ENCODE data around the gene TYMS. TPM values are rescaled to one million over a fixed set of nuclear protein-coding genes. Genes with fewer than 3 reads are reported as not detected.

TYMS gene
- total and polyA plus RNA-seq, 2 donors (not counting 3 experiments of a cell fraction or from before 2014, with no cell fraction given): 136 to 200 TPM

- dilution Hi-C loops (cut with MboI; ENCODE audit: extremely low pct_ligation_motif_present, low sequenced_read_pairs) (no loop called here), intact Hi-C loops (cut with micrococcal nuclease) (no loop called here)
- H4K20me1 ChIP-seq (replicated peaks; ENCODE audit: control insufficient read depth, extremely low read depth, insufficient read depth, low read length): no peaks in the 10 kb centered on the region
- peaks cover 0 to 8% of the 10 kb centered on the region in 2 experiments for H3K36me3 ChIP-seq (ENCODE audit: control insufficient read depth in 2 of 2, extremely low read depth in 1 of 2, insufficient read depth in 2 of 2, low read length in 2 of 2)
- BruUV-seq (replicated peaks): no TSS peak
- no peaks in the 10 kb centered on the region for H3K27me3 ChIP-seq (ENCODE audit: control insufficient read depth in 2 of 2, insufficient read depth in 2 of 2, low read length in 2 of 2)
- DNase-seq (ENCODE audit: low read depth, low spot score) (no peak), FAIRE-seq (no peak)
- ChIA-PET CTCF (interaction anchor here (0.7 to 1.3 kb wide), 2 partner anchors 19 to 137 kb away, joined by 3 read pairs; partner anchors contain the start of gene ENOSF1), POLR2A (no interaction called here)
- no peak overlapping the region for H2AFZ ChIP-seq (ENCODE audit: low read depth, low read length)
- H3K79me2 ChIP-seq (ENCODE audit: control insufficient read depth, insufficient read depth, low read length): peaks cover 9% of the 10 kb centered on the region
- H3K4me2 ChIP-seq (ENCODE audit: insufficient read depth, low read length): no peak overlapping the region
- no peaks in the 10 kb centered on the region for H3K4me1 ChIP-seq (ENCODE audit: control insufficient read depth, extremely low read depth, insufficient read depth, low read length)
- H3K27ac ChIP-seq (ENCODE audit: insufficient read depth, low read depth, low read length): no peak overlapping the region
- H3K9ac ChIP-seq (replicated peaks; ENCODE audit: extremely low read depth, insufficient read depth, low read length): no peak overlapping the region
- no peak overlapping the region for H3K4me3 ChIP-seq (replicated peaks in 1 of 3; ENCODE audit: insufficient read depth in 1 of 3, low read depth in 1 of 3, low read length in 3 of 3)
- no peaks in the 10 kb centered on the region for H3K9me1 ChIP-seq (replicated peaks; ENCODE audit: control insufficient read depth, extremely low read depth, insufficient read depth, low read length)
- TF ChIP-seq EZH2 (IDR thresholded peaks at IDR 0.05; ENCODE audit: borderline replicate concordance, low read depth, low read length, severe bottlenecking): no peak
- no peaks in the 10 kb centered on the region for H3K9me3 ChIP-seq (replicated peaks; ENCODE audit: control insufficient read depth, insufficient read depth, low read length)
Observed at GRCh38 chr18:693466-694187, 36.2 kb downstream of the TYMS start.

- Histone ChIP-seq H3K4me3 (replicated peaks in 1 of 3; ENCODE audit: insufficient read depth in 1 of 3, low read depth in 1 of 3, low read length in 3 of 3) (no peak overlapping the region), H3K79me2 (ENCODE audit: control insufficient read depth, insufficient read depth, low read length) (peaks cover 18% of the 10 kb centered on the region), H3K36me3 (ENCODE audit: control insufficient read depth in 2 of 2, extremely low read depth in 1 of 2, insufficient read depth in 2 of 2, low read length in 2 of 2) (peaks cover 0 to 8% of the 10 kb centered on the region in 2 experiments), H3K9me3 (replicated peaks; ENCODE audit: control insufficient read depth, insufficient read depth, low read length) (no peaks in the 10 kb centered on the region), H2AFZ (ENCODE audit: low read depth, low read length) (no peak overlapping the region), H3K9ac (replicated peaks; ENCODE audit: extremely low read depth, insufficient read depth, low read length) (no peak overlapping the region), H3K27me3 (ENCODE audit: control insufficient read depth in 2 of 2, insufficient read depth in 2 of 2, low read length in 2 of 2) (no peaks in the 10 kb centered on the region), H3K4me2 (ENCODE audit: insufficient read depth, low read length) (no peak overlapping the region), H4K20me1 (replicated peaks; ENCODE audit: control insufficient read depth, extremely low read depth, insufficient read depth, low read length) (no peaks in the 10 kb centered on the region), H3K9me1 (replicated peaks; ENCODE audit: control insufficient read depth, extremely low read depth, insufficient read depth, low read length) (no peaks in the 10 kb centered on the region), H3K4me1 (ENCODE audit: control insufficient read depth, extremely low read depth, insufficient read depth, low read length) (no peaks in the 10 kb centered on the region), H3K27ac (ENCODE audit: insufficient read depth, low read depth, low read length) (no peak overlapping the region)
- no peak for DNase-seq (ENCODE audit: low read depth, low spot score)
- intact Hi-C loops (cut with micrococcal nuclease): no loop called here
- CTCF ChIA-PET: interaction anchor here (0.9 to 1.0 kb wide), 2 partner anchors 10 to 15 kb away, joined by 3 to 4 read pairs; partner anchors contain the start of gene ENOSF1
- no peak for TF ChIP-seq CTCF (IDR thresholded peaks at IDR 0.05; ENCODE audit: extremely low read depth in 1 of 2, insufficient read depth in 1 of 2, low read depth in 1 of 2, low read length in 2 of 2)
- no peak for TF ChIP-seq FOS (IDR thresholded peaks at IDR 0.05; ENCODE audit: borderline replicate concordance, insufficient read depth, low read length)
- TF ChIP-seq POLR2AphosphoS5 (IDR thresholded peaks at IDR 0.05; ENCODE audit: insufficient read depth, low read depth, low read length): no peak
- no peak for TF ChIP-seq MAX (IDR thresholded peaks at IDR 0.05; ENCODE audit: insufficient read depth, insufficient read length)
- TF ChIP-seq GATA2 (IDR thresholded peaks at IDR 0.05; ENCODE audit: insufficient read depth, insufficient read length, low read depth, low read length): no peak
- no peak for TF ChIP-seq EZH2 (IDR thresholded peaks at IDR 0.05; ENCODE audit: borderline replicate concordance, low read depth, low read length, severe bottlenecking)
- TF ChIP-seq MYC (IDR thresholded peaks at IDR 0.05; ENCODE audit: low read depth, low read length): no peak
- no peak for TF ChIP-seq POLR2A (IDR thresholded peaks at IDR 0.05; ENCODE audit: low read depth, low read length)
- no peak for TF ChIP-seq JUN (IDR thresholded peaks at IDR 0.05; ENCODE audit: borderline replicate concordance, insufficient read depth, insufficient read length, low read depth)
- POLR2A ChIA-PET: no interaction called here
- no peak for FAIRE-seq
- no TSS peak for BruUV-seq (replicated peaks)
- dilution Hi-C loops (cut with MboI; ENCODE audit: extremely low pct_ligation_motif_present, low sequenced_read_pairs): no loop called here
Observed at GRCh38 chr18:697012-697411, 39.6 kb downstream of the TYMS start.
